IMR-90 (cell line): ENCODE measurements around the gene GALNT7.

ENCODE experiments used
- CEBPB ChIP-seq: IDR thresholded peaks from 2 replicates; pipeline ENCODE4 v1.6.1; 2012; ENCODE audit warnings: low read depth, low read length, improper control_type of control experiment
- TF ChIP-seq, protein P1 (sequence below): conservative IDR thresholded peaks from 2 replicates; pipeline ENCODE4 v1.5.1; 2012; ENCODE audit warnings: mild to moderate bottlenecking, low read depth, low read length, improper control_type of control experiment

DNA sequence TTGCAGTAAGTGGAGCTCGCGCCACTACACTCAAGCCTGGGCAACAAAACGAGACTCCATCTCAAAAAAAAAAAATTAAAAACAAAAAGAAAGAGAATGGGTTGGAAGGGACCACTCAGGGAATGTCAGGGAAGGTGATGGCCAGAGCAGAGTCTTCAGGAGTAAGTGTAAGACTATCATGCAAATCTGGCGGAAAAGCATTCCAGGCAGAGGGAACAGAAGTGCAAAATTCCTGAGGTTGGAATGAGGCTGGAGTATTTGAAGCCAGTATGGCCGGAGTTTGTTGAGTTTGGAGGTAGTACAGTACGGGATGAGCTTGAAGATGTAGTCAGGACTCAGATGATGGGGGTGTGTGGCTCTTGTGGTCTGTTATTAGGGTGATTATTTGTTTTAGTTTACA lies 7.4 kb downstream of the GALNT7 start:
- TF ChIP-seq, protein P1, sequence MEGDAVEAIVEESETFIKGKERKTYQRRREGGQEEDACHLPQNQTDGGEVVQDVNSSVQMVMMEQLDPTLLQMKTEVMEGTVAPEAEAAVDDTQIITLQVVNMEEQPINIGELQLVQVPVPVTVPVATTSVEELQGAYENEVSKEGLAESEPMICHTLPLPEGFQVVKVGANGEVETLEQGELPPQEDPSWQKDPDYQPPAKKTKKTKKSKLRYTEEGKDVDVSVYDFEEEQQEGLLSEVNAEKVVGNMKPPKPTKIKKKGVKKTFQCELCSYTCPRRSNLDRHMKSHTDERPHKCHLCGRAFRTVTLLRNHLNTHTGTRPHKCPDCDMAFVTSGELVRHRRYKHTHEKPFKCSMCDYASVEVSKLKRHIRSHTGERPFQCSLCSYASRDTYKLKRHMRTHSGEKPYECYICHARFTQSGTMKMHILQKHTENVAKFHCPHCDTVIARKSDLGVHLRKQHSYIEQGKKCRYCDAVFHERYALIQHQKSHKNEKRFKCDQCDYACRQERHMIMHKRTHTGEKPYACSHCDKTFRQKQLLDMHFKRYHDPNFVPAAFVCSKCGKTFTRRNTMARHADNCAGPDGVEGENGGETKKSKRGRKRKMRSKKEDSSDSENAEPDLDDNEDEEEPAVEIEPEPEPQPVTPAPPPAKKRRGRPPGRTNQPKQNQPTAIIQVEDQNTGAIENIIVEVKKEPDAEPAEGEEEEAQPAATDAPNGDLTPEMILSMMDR = no peak
- no peak for TF ChIP-seq CEBPB
